HepG2 (cell line): ENCODE results near the gene RBM14. TPM values are rescaled to one million over a fixed set of nuclear protein-coding genes. Genes with fewer than 3 reads are reported as not detected.

ENCODE experiments used
- ARID5B ChIP-seq: IDR thresholded peaks from 2 replicates; pipeline ENCODE4 v1.4.0; 2020; ENCODE audit warnings: mild to moderate bottlenecking, missing genetic modification reagents
- CERS6 ChIP-seq: sonication (generic); formaldehyde crosslinking; IDR thresholded peaks from 2 replicates; pipeline ENCODE4 v1.5.0; 2020; ENCODE audit warnings: missing genetic modification reagents
- DBP ChIP-seq: sonication (generic); formaldehyde crosslinking; IDR thresholded peaks from 2 replicates; pipeline ENCODE4 v1.4.0; 2020; ENCODE audit warnings: missing genetic modification reagents; ENCODE audit errors: not compliant biosample characterization
- DRAP1 ChIP-seq: IDR thresholded peaks from 2 replicates; pipeline ENCODE4 v1.6.1; 2016; ENCODE audit warnings: missing genetic modification reagents, missing compliant biosample characterization
- FOXO4 ChIP-seq: sonication (generic); formaldehyde crosslinking; conservative IDR thresholded peaks from 2 replicates; pipeline ENCODE4 v1.8.1; 2023; ENCODE audit warnings: missing genetic modification reagents
- NPAS2 ChIP-seq: sonication (generic); formaldehyde crosslinking; IDR thresholded peaks from 2 replicates; pipeline ENCODE4 v1.8.0; 2022; ENCODE audit warnings: mild to moderate bottlenecking, missing genetic modification reagents, borderline replicate concordance
- PCBP1 ChIP-seq: fragments of 200-400 bp; formaldehyde crosslinking; IDR thresholded peaks from 2 replicates; pipeline ENCODE4 v1.6.1; 2017; ENCODE audit warnings: mild to moderate bottlenecking, low read depth, low read length, borderline replicate concordance
- SIX1 ChIP-seq: sonication (generic); formaldehyde crosslinking; IDR thresholded peaks from 2 replicates; pipeline ENCODE4 v1.4.0; 2020; ENCODE audit warnings: missing genetic modification reagents, borderline replicate concordance
- SMYD3 ChIP-seq: sonication (generic); formaldehyde crosslinking; IDR thresholded peaks from 2 replicates; pipeline ENCODE4 v1.8.1; 2023; ENCODE audit warnings: mild to moderate bottlenecking, missing genetic modification reagents
- U2AF2 ChIP-seq: fragments of 200-400 bp; formaldehyde crosslinking; IDR thresholded peaks from 2 replicates; pipeline ENCODE4 v1.6.1; 2017; ENCODE audit warnings: low read depth, mild to moderate bottlenecking, low read length
- WIZ ChIP-seq: sonication (generic); formaldehyde crosslinking; IDR thresholded peaks from 2 replicates; pipeline ENCODE4 v1.5.1; 2020; ENCODE audit warnings: mild to moderate bottlenecking, missing genetic modification reagents
- ZBTB33 ChIP-seq: sonication (generic); formaldehyde crosslinking; IDR thresholded peaks from 2 replicates; pipeline ENCODE4 v1.4.0; 2020; ENCODE audit warnings: missing genetic modification reagents
- ZBTB8A ChIP-seq: sonication (generic); formaldehyde crosslinking; IDR thresholded peaks from 2 replicates; pipeline ENCODE4 v1.4.0; 2020; ENCODE audit warnings: mild to moderate bottlenecking, low read depth, missing genetic modification reagents, borderline replicate concordance
- ZKSCAN1 ChIP-seq: fragments of 150-350 bp; IDR thresholded peaks from 2 replicates; pipeline ENCODE4 v1.6.1; 2014; ENCODE audit warnings: low read length
- ZNF205 ChIP-seq: IDR thresholded peaks from 2 replicates; pipeline ENCODE4 v1.6.1; 2018; ENCODE audit warnings: missing biosample characterization, missing genetic modification reagents
- ZNF414 ChIP-seq: sonication (generic); formaldehyde crosslinking; IDR thresholded peaks from 2 replicates; pipeline ENCODE4 v1.5.0; 2020; ENCODE audit warnings: missing genetic modification reagents
- ZNF510 ChIP-seq: sonication (generic); formaldehyde crosslinking; IDR thresholded peaks from 2 replicates; pipeline ENCODE4 v1.4.0; 2020; ENCODE audit warnings: low read depth, mild to moderate bottlenecking, missing genetic modification reagents
- ZNF614 ChIP-seq: IDR thresholded peaks from 2 replicates; pipeline ENCODE4 v1.6.1; 2018; ENCODE audit warnings: missing biosample characterization, missing genetic modification reagents, inconsistent platforms, borderline replicate concordance
- polyA plus RNA-seq, 8 experiments: library from polyadenylated mRNA; depleted of rRNA in 3 of 8; stranded (reverse) in 7 of 8; unstranded in 1 of 8; fragments of >200 nt; fragmentation: Illumina TruSeq in 4 of 8; extraction: Trizol in 4 of 8; gene quantifications; 2 replicates each; pipeline versions ENCODE4 v1.2.1 to v1.2.3, GENCODE V29; 2011 to 2016; ENCODE audit warnings: low read depth in 4 of 8, missing spikeins in 1 of 8, mixed read lengths in 1 of 8; ENCODE audit not compliant: insufficient read depth in 1 of 8
- total RNA-seq, 5 experiments: library from RNA; depleted of rRNA; stranded (reverse); fragments of >200 nt; fragmentation: Illumina TruSeq; extraction: Trizol; gene quantifications; 2 replicates each; pipeline ENCODE4 v1.2.3, GENCODE V29; 2016; ENCODE audit warnings: low read depth in 1 of 5

The RBM14 gene
- total and polyA plus RNA-seq, 2 of the 13 experiments (the other 11 are each of a cell fraction or from before 2014, with no cell fraction given) = 12.7 to 44.1 TPM

- TF ChIP-seq CERS6 (CRISPR knock-in tag) (no peak), SMYD3 (CRISPR knock-in tag) (peak; percentile 85; the same call in 1 of the 2 replicates), DRAP1 (CRISPR knock-in tag) (peak; percentile 91), ZNF205 (peak; percentile 16), SIX1 (no peak), DBP (peak; percentile 88), ZBTB8A (CRISPR knock-in tag) (no peak), ZKSCAN1 (no peak), ARID5B (CRISPR knock-in tag) (peak; percentile 65; the same call in 1 of the 2 replicates), FOXO4 (no peak), ZBTB33 (peak; percentile 60), WIZ (CRISPR knock-in tag) (no peak), ZNF414 (CRISPR knock-in tag) (peak; percentile 45; the same call in 1 of the 2 replicates), ZNF510 (CRISPR knock-in tag) (peak; percentile 42; the same call in 1 of the 2 replicates), U2AF2 (no peak), PCBP1 (no peak), ZNF614 (CRISPR knock-in tag) (peak; percentile 74; the same call in 1 of the 2 replicates), NPAS2 (no peak)
These were observed 23.8 kb upstream of the RBM14 start, which contains the start of the genes CCDC87 and CCS (continued) for GRCh38 chr11:66592457-66593302.
